ENCODE data around the gene HMHB1.
A peak's percentile ranks its signal among the peaks of the same experiment; 100 is the strongest.
"Not testable (repeated sequence)": the region's sequence is repeated elsewhere in the genome, so short reads cannot be mapped to it uniquely, and the experiment has no call there.

Gene HMHB1

DNA sequence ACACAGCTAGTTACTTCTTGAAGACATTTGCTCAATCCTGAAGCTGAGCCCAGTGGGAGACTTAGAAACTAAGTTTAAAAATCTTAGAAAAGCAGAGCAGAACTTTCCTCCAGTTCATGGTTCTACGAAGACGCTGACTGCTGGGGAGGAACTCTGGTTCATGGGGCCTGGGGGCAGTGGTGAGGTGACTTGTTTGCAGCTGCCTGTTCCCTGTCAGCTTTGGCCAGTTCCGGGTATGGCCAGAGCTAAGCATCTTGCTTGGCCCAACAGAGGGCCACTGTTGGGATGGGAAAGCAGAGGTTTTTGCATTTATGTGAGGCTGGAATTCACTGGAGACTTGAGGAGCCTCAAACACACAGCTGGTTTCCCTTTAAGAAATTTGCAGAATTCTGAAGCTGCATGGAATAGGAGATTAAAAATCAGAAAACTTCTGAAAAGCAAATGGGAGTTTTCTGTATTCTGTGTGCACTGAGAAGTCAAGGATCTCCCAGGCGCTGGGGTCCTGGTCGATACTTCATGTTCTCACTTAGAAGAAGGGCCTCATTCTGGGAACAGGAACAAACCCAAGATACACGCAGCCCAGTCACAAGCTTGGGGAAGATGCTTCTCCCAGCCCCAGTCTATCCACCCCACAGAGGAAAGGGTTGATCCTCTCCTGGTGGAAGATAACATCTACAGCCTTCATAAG, 10.6 kb upstream of the HMHB1 start:
- DNase-seq (ENCODE audit: low read depth), result no peak

DNA sequence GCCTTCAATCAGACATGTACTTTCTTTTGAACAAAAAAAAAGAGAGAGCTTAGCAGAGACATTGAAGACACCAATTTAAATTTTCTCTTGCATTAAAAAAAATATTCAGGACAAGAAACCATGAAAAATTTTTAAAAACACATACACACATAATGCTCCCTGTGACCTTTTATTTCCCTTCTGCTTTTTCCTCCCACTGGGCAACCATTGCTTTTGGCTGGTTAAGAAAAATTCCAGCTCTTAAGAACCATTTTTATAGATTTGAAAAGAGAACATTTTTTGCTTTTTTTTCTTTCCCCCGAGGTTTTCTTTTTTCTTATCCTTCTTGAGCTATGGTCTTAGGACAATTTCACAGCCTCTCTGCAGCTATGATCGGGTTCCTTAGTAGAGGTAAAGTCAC, 6.1 kb upstream of the HMHB1 start:
- no peak for DNase-seq (ENCODE audit: low read depth)

DNA sequence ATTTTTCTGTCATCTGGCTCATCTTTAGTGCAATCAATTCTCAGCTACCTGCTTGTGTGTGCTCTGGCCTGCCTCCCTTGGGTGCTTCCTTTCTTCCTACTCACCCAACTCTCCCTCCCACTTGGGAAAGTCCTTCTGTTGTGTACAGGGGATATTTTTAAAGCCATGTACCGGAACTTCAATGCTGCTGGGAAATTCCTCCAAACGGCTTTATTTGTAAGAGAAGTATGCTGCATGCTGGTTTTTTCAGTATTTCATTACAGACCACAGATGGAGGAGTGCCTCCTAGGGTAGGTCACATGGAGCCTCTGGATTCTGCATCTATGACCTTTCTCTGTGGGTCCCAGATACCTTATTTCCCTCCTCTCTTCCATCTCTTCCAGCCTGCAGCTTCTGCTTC, 5.4 kb upstream of the HMHB1 start:
- DNase-seq (ENCODE audit: low read depth), result no peak

- DNase-seq (ENCODE audit: low read depth), result no peak
Measured at GRCh38 chr5:143807401-143807800, 4.6 kb upstream of the HMHB1 start.

- DNase-seq (ENCODE audit: low read depth), result not testable (repeated sequence)
Measured at GRCh38 chr5:143816370-143816769, 4.4 kb downstream of the HMHB1 start.

DNA sequence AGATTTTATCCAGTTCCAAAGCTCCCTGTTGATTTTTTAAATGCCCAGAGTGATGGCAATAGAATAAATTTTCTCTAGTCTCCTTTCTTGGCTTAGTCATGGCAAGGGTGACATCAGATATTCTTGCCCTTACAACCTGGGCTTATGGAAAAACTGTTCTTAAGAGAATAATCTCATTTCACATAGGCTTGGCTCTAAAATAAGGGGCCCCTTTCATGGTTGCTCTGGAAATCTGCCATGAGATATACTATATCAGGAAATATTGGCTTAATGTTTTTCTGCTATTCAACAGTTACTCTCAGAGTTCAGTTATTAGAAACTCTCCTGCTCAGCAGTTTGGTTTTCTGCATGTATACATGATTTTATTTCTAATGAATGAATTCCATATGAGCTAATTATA, 7.8 kb downstream of the HMHB1 start:
- DNase-seq (ENCODE audit: low read depth), result no peak

DNA sequence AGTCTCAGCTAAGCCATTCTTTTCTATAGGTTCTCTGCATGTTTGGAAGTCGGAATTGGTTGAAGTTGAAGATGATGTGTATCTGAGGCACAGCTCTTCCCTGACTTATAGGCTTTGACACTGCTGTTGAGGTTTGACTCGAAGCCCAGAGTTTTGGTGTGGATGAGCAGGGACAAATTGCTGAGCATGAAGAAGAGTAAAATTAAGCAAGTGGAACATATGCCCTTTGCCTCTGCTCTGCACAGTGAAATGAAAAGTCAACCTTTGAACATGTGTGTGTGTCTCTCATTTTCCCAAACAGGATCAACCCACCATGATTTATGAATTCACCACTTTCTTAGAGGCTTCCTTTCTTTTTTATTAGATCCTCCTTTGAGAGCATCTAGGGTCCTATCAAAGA, 8.5 kb downstream of the HMHB1 start:
- no peak for DNase-seq (ENCODE audit: low read depth)

DNA sequence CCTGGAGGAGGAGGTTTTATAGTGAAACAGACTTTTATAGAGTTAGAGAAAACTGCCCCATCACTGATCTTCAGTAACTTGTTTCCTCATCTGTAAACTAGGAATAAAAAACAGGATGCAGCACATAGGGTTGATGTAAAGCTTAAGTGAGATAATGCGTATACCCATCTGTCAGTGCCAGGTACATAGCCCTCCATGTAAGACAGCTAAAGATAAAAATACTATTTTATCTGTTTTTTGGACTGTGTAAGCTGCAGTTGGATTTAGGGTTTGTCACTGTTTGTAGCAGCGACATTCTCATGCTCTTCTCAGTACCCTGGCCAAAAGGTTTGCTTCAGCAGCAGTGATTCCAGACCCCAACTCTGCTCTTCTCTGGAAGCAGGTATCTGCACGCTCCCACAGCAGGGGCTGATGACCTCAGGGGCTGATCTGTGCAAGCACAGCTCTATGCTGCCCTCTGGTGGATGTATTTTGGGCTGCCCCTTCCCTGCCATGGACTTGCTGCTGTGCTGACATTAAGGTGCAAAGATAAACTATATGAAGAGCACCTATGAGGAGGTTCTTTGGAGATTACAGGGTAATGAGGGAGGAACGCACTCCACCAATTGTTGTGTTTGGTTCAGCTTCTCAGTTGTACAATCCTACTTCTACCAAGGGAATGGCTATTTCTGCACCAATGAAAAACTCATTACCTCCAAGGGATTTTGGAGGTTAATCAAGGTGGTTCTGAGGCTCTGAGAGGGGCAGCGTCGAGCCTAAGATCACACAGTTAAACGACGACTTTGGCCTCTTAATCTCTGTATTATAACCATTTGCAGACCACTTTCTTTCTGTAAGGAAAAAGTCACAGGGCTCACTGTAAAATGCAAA, 13.1 kb downstream of the HMHB1 start:
- peak; percentile 50 for DNase-seq (ENCODE audit: low read depth)

GRCh38 chr5:143826951-143827444, 15.0 kb downstream of the HMHB1 start:
- DNase-seq (ENCODE audit: low read depth), result no peak

DNA sequence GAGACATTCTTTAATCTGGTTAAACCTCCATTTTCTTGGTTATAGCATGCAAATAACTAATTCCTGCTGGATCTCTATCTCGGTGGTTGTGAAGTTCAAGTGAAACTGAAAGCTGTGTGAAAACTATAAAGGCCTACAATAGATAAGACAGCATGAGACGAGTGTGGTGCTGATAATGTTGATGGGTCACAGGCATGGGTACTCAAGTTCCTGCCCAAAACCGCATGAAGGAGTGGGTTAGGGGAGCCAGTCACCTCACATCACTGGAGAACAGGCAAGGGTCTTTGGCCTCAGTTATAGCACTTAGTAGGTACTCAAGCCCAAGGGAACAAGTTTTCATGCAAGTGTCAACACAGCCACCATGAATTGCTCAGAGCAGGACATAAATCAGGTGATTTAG, 16.7 kb downstream of the HMHB1 start:
- peak; percentile 4 for DNase-seq (ENCODE audit: low read depth)

- no peak for DNase-seq (ENCODE audit: low read depth)
Measured at GRCh38 chr5:143833177-143833576, 21.2 kb downstream of the HMHB1 start.

DNA sequence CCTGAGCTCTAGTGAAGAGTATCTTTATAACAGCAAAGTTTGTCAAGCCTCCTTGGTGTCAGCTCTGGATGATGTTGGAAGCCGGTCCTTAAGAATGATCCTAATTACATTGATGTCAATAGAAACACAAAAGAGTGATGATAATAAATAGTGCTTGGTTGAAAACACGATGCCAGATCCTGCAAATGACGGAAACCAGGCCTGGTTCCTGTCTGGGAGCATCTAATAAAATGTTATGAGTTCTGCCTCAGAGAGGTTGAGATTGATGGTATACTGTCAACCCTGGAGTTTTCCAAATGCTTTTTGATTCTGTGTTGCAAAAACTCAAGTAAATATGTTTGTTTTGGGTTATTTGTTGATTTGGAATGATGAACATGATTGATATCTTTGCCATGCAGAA, 23.3 kb downstream of the HMHB1 start:
- no peak for DNase-seq (ENCODE audit: low read depth)

DNA sequence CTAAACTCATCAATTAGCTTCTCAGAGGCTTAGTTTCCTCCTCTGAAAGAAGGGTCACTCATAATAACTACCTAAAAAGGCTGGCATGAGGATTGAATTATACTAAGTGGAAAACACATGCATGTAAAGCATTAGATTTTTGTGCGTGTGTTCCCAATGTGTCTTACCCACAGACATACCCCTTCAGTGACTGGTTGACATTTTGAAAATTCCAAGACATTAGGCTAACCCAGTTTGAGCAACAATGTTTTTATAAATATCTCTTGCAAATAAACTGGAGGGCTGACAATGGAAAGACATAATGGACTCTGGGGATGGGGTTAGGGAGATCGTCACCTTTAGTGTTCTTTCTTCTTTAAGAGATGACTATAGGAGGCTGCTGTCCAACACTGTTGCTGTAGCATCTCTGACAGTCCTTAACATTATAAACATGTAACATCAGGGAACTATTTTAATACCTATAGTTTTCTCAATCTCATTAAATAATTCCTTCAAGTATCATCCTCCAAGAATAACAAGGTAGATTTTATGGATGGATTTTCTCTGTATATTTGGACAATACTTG, 24.3 kb downstream of the HMHB1 start:
- no peak for DNase-seq (ENCODE audit: low read depth)

GRCh38 chr5:143837306-143837848, 25.4 kb downstream of the HMHB1 start:
- no peak for DNase-seq (ENCODE audit: low read depth)

DNA sequence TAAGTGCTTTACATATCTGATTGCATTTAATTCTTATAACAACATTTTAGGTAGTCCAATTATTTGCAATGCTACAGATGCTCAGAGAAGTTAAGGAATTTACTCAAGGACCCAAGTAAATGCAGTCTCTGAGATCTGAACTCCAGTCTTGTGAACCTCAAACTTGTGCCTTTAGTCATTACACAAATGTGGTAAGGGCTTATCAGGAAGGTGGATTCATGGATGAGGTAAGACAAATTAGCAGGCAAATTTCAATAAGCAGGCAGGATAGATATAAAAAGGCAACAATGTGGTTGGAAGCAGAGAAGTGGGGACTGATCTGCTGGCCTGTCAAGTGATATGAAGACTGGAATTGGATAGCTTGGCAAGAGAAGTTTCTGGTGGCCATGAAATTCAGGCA, 29.5 kb downstream of the HMHB1 start:
- DNase-seq (ENCODE audit: low read depth), result no peak

DNA sequence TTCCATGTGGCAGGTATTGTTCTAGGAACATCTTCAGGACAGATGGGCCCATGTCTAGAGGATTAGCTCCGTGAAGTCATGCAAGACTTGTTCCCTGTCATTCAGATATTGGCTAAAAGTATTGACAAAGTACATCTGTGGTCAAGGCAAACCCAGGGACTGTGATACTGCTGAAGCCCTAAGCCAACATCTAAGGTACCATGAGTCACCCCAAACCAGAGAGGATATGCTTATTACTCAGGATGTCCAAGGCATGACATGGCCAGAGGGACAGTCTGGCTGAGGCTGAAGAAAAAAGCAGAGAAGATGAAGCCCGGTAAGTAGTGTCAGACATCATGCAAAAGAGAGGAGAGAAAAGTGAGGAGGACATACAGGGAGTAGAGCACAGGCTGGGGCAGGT, 31.0 kb downstream of the HMHB1 start:
- DNase-seq (ENCODE audit: low read depth), result no peak

GRCh38 chr5:143843461-143843860, 31.5 kb downstream of the HMHB1 start:
- DNase-seq (ENCODE audit: low read depth), result no peak

DNA sequence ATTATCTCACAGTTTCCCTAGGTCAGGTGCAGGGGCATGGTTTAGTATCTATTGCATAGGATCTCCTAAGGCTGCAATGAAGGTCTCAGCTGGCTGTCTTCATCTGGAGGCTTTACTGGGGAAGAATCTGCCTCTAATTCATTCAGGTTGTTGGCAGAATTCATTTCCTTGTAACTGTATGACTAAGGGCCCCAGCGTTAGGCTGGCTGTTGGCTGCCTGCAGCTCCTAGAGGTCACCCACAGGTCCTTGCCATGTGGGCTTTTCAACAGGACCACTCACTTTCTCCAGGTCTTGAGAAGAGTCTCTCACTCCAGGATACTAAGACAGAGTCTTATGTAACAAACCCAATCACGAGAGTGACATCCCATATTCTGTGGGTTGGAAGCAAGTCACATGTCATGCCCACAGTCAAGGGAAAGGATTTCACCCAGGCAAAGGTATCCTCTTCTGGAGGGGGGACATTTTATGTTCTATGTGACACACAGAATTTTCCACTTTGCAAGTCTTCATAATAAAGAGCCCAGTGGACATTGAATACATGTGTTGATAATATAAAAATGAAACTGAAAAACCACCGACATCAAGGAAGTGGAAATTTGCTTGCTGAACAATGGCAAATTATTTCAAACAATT, 38.2 kb downstream of the HMHB1 start:
- no peak for DNase-seq (ENCODE audit: low read depth)

DNA sequence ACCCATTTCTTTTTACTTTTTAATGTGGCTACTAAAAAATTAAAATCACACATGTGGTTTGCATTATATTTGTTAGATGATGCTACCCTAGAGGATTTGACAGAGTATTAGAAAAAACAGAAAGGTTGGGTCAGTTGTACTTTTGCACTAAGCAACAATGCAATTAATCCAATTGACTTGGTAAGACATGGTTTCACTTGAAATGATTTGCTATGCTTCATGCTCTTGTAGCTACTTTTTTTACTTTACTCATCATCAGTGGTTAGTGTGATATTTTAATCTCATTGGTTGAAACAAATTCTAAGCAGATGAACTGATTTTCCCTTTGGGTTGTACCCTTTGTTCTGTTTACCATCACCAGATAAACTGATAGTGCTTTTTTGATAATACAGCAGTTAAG, 39.4 kb downstream of the HMHB1 start:
- DNase-seq (ENCODE audit: low read depth), result no peak

GRCh38 chr5:143860211-143860610, 48.2 kb downstream of the HMHB1 start:
- DNase-seq (ENCODE audit: low read depth), result no peak

GRCh38 chr5:143862271-143862670, 50.3 kb downstream of the HMHB1 start:
- no peak for DNase-seq (ENCODE audit: low read depth)

DNA sequence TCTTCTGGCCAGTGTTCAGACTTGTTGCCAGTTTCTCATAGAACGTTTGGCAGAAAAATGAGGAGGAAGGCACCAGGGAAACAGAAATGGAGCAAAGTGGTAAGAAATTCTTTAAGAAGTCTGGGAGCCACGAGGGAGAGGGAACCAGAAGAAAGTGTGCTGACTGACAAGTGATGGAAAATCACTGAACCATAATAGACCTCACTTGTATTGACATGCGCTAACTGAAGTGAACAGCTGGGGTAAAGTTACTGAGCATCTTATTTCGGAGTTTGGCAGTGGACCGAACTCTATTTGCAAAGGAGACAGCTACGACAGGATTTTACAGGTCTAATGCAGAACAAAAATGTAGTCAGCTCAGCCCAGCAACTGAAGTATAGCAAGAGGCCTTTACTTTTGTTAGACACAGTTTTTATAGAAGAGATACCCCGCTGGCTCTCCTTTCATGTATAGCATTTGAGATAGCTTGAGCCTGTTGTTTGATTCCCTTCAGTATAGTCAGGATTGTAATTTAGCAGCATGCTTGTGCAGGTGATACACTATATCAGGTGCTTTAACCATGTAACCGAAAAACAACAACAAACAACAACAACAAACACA, 53.6 kb downstream of the HMHB1 start:
- DNase-seq (ENCODE audit: low read depth), result no peak

All from CMK (cell line).